Astrocyte (in vitro differentiated cells and primary cell): ENCODE measurements around the gene IGSF21.

Experiments used
- CTCF ChIP-seq: IDR thresholded peaks from 2 replicates; pipeline ENCODE4 v1.5.1; 2011; ENCODE audit warnings: low read depth, mild to moderate bottlenecking, inconsistent platforms, low read length, moderate library complexity; ENCODE audit not compliant: insufficient read depth
- EZH2 ChIP-seq: IDR thresholded peaks from 2 replicates; pipeline ENCODE4 v1.6.1; 2012; ENCODE audit warnings: mild to moderate bottlenecking, low read length, inconsistent platforms; ENCODE audit not compliant: insufficient read depth

GRCh38 chr1:18123467-18123992, 15.9 kb downstream of the IGSF21 start:
- TF ChIP-seq CTCF (no peak), EZH2 (no peak)
